Activated naive CD8-positive, alpha-beta T cell treated with anti-CD3 and anti-CD28 coated beads, Interleukin-2, amount 50 U/mL, for 16 hours (primary cell): Measurements from ENCODE around the gene IGF2BP2.
"Not testable (repeated sequence)": the region's sequence is repeated elsewhere in the genome, so short reads cannot be mapped to it uniquely, and the experiment has no call there.

Experiments
- DNase-seq: peaks from one replicate; pipeline ENCODE4 v3.0.0-alpha.2; 2020; ENCODE audit warnings: low read depth, low spot score

The IGF2BP2 gene

GRCh38 chr3:185798831-185799110, 26.1 kb downstream of the IGF2BP2 start:
- not testable (repeated sequence) for DNase-seq

- no peak for DNase-seq
Observed at GRCh38 chr3:185797993-185798830, 26.6 kb downstream of the IGF2BP2 start.

- no peak for DNase-seq
Observed at GRCh38 chr3:185797108-185797881, 27.5 kb downstream of the IGF2BP2 start.

- DNase-seq = no peak
Observed at GRCh38 chr3:185796431-185797107, 28.3 kb downstream of the IGF2BP2 start.

- DNase-seq = no peak
Observed at GRCh38 chr3:185793381-185793780, 31.5 kb downstream of the IGF2BP2 start.

- no peak for DNase-seq
Observed at GRCh38 chr3:185792955-185793354, 31.9 kb downstream of the IGF2BP2 start.

- no peak for DNase-seq
Observed at GRCh38 chr3:185789891-185790830, 34.7 kb downstream of the IGF2BP2 start.

GRCh38 chr3:185789134-185789533, 35.7 kb downstream of the IGF2BP2 start:
- no peak for DNase-seq

- DNase-seq = no peak
Observed at GRCh38 chr3:185788292-185788691, 36.5 kb downstream of the IGF2BP2 start.

- DNase-seq = no peak
Observed at GRCh38 chr3:185786956-185787877, 37.6 kb downstream of the IGF2BP2 start.

GRCh38 chr3:185786258-185786657, 38.6 kb downstream of the IGF2BP2 start:
- not testable (repeated sequence) for DNase-seq

GRCh38 chr3:185784317-185784716, 40.5 kb downstream of the IGF2BP2 start:
- DNase-seq = no peak

- no peak for DNase-seq
Observed at GRCh38 chr3:185781759-185782158, 43.1 kb downstream of the IGF2BP2 start.

- no peak for DNase-seq
Observed at GRCh38 chr3:185779461-185779860, 45.4 kb downstream of the IGF2BP2 start.

- DNase-seq = no peak
Observed at GRCh38 chr3:185778821-185779220, 46.0 kb downstream of the IGF2BP2 start.

- DNase-seq = no peak
Observed at GRCh38 chr3:185778094-185778493, 46.7 kb downstream of the IGF2BP2 start.

- DNase-seq = no peak
Observed at GRCh38 chr3:185770109-185770508, 54.7 kb downstream of the IGF2BP2 start.

- peak; percentile 29 for DNase-seq
Observed at GRCh38 chr3:185768578-185768982, 56.3 kb downstream of the IGF2BP2 start.

- DNase-seq = no peak
Observed at GRCh38 chr3:185767002-185767688, 57.7 kb downstream of the IGF2BP2 start.
